GM19025 (cell line): ENCODE results near the gene ANKRD6.
"Not testable (repeated sequence)": the region's sequence is repeated elsewhere in the genome, so short reads cannot be mapped to it uniquely, and the experiment has no call there.

Experiments used
- ATAC-seq: cut with Tn5 transposase; IDR thresholded peaks from one replicate; pipeline ENCODE4 v1.9.1; 2021; ENCODE audit warnings: mild to moderate bottlenecking, low read depth, moderate library complexity; ENCODE audit not compliant: unreplicated experiment

The ANKRD6 gene

DNA sequence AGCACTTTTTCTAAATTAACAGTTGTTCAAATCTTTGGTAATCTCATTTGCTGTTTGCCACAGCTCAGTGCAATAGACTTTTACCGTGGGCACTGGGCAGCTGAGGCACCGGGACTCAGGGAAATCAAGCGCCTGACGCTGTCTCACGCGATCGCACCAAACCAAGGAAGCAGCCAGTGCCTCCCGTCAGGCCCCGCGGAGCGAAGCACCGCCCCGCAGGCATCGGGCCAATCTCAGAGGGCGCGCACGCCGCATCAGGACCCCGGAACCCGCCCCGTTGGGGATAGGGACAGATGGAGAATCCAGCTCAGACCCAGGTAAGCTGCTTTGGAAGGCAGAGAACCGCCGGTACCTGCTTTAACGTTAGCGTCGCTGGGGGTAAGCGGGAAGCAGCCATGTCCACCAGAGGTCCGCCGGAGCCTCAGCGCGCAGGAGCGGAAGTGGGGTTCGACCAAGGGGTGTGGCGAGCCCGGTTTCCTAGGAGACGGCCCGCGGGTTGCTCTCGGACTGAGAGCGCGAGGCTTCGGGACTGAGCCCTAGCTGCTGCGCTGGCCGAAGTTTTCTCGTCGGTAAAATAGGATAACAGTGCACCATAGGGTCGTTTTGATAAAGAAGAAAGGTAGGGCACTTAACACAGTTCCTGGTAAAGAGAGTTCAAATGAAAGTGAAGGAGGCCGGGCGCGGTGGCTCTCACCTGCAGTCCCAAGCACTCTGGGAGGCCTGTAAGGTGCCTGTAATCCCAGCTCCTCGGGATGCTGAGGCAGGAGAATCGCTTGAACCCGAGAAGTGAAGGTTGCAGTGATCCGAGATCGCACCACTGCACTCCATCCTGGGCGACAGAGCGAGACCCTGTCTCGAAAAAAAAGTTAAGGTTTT, 205.6 kb downstream of the ANKRD6 start, which contains the start of gene LYRM2:
Gene LYRM2 (minus strand): TSS at position 428 of the 876 bp plus-strand sequence. CDS start 31 bp downstream, at position 397.
- peak; percentile 98 for ATAC-seq

DNA sequence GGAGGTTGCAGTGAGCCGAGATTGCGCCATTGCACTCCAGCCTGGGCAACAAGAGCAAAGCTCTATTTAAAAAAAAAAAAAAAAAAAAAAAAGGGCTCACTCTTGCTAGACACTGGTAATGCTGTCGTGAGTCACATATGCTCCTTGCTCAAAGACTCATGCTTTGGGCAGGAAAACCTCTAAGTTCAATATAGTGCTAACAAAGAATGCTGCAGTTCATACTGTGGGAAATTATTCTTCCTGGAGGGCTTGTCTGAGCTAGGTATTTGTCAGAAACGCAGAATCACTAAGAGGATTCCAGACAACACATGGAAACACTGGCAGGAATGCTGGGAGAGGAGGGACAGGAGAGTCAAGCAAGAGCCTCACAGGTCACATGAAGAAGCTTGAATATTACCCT, 207.9 kb downstream of the ANKRD6 start:
- ATAC-seq = no peak

- not testable (repeated sequence) for ATAC-seq
These were observed 208.6 kb downstream of the ANKRD6 start for GRCh38 chr6:89641581-89641980.

DNA sequence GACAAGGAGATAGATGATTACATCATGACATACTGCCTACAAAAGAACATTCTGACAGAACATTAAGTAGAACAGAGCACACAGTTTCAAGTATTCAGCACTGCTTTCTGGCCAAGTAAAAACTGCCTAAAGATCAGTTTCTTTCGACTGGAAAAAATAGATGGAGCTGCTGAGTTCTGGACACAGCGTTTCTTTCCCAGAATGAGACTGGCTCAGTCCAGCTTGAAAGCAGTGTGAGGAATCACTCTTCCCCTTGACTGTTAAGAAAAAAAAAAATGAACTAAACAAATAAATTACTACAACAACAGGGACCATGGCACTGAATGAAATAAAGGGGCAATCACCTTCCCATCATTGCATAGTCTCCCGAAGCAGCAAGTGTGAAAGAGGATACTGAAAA, 210.0 kb downstream of the ANKRD6 start:
- no peak for ATAC-seq

GRCh38 chr6:89643406-89643805, 210.5 kb downstream of the ANKRD6 start:
- no peak for ATAC-seq

DNA sequence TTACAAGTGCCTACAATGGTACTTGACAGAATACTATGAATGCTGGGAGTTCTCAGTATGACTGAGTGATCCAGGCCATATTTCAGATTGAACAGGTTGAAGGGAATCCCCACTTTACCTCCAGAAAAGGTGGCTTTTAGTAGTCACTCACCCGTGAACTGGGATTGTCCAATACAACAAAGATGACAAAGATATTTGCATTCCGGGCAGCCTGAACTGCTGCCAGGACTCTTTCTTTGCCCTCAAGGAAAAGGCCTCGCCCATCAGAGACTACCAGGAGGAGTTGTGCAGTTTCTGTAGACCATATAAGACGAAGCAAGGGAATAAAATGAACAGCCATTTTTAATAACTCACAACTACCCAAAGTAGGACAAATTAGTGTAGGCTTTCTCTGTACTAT, 211.9 kb downstream of the ANKRD6 start:
- no peak for ATAC-seq

DNA sequence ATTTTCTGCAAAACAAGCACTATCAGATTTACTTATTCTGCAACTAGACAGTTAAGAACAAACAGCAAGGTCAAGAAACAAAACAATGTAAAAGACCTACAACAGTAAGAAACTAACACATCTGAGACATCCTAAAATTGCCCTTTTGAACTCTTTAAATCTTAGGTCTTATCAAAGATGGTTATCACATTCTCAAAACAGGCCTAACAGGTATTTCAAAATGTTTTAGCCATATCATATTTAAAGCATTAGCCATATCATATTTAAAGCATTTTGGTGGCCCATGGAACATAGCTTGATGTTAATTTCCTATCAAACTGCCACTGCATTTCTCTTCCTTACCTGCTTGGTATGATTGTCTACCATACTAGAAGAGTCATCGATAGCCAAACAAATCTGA, 216.7 kb downstream of the ANKRD6 start:
- no peak for ATAC-seq

DNA sequence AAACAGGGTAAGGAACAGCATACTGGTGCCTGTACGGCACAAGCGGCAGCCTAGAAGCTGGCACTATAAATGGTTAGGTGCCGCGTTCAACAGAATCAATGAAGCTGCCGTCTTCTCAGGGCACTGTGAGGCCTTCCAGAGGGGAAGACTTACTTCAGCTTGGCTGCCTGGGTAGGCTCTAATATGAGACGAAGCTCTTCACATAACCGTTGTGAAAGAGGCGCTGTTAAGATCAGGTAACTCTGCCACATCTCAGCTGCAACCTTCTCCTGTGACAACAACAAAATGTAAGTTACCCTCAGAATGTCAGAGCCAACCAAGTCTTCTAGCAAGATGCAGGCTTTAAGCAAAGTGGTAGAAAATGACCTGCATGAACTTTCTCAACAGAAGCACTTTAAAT, 217.6 kb downstream of the ANKRD6 start:
- no peak for ATAC-seq

DNA sequence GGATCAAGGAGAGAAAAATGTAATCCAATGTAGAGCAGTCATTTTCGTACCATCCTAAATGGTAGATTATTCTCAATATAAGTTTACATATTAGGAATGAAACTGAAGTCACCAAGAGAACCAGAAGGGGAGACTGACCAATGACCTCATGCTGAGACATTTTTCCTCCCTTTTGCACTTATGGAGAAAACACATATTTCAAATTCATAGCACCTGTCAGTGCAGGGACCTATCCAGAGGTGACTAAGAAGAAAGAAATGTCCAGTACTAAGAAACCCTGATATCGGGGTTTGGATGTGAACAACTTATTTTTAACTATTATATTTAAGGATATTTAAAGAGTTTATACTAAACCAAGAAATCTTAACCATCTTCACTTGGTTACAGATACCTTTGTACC, 222.2 kb downstream of the ANKRD6 start:
- no peak for ATAC-seq

- no peak for ATAC-seq
These were observed 224.7 kb downstream of the ANKRD6 start for GRCh38 chr6:89657445-89658158.

DNA sequence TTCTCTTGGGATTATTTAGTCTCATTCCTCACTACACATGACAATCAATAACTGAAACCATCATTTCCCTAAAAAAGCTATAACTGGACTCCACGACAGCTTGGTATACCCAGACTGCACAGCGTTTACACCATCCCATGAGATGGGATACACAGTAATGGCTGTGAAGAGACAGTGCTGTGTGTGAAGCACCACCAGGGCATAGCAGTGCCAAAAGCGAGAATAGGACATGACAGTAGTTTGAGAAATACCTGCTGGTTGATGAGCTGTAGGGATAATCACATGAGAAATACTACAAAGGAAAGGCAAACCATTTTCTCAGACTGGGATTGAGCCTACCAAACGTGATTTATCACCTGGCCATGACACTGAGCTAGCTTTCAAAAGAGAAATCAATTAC, 228.0 kb downstream of the ANKRD6 start:
- no peak for ATAC-seq

- ATAC-seq = no peak
These were observed 228.6 kb downstream of the ANKRD6 start for GRCh38 chr6:89661559-89661958.

DNA sequence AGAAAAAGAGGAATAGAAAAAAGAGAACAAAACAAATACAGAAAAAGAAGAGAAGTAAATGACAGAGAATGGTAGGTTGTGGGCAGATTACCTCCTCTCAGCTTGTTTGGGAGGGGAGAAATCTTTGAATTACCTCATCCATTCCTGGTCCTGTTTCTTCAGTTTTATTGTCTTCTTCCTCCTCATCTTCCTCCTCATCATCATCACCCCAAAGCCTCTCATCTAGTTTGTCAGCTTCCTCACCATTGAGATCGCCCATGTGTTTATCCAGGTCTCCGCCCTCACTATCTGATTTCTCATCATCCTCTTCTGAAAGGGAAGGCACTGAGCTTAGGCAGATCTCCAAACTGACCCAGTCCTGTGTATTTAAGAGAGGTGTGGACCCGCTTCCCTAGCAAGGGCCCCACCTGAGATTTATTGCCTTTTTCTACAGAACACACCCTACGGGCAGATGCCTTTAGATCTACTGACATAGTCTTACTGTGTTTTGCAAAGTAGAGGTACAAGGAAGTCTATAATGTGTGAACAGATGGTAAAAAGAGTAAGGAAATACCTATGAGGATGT, 229.8 kb downstream of the ANKRD6 start:
- no peak for ATAC-seq

- no peak for ATAC-seq
These were observed 235.1 kb downstream of the ANKRD6 start for GRCh38 chr6:89667872-89668556.

GRCh38 chr6:89669002-89669401, 236.1 kb downstream of the ANKRD6 start:
- ATAC-seq = no peak

- ATAC-seq = no peak
These were observed 238.1 kb downstream of the ANKRD6 start for GRCh38 chr6:89670935-89671565.

DNA sequence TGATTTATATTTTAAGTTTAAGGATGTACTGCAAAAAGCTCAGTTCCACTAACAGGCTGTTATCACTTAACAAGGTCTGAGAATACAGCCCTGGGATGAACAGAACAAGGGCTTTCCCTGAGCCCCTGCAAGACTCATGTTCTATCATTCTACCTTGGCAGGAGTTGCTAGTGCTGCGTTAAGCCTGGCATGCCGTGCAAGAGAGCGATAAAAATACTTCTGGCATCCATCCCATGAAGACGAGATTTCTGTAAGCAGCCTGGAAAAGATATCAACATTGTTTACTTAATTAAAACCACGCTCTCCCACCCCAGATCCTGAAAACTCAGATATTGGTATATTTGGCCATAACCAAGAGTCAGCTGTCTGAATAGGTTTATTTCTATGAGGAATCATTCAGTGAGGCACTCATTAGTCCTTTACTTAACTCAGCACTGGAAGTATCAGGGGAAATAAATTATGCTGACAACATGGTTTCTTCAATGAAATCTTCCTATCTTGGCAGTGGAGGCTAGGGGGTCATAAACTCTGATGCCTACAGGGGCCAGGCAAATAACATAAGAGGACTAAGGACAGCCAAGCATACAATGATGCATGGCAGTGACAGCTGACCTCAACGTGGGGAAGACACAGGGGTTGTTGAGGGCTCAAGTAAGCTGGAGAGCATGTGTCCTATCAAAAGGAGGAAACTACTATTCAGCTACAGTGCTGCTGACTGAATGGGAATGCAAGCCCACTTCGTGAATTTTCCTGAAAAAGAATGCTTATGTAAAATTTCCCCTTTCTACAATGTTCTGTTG, 243.2 kb downstream of the ANKRD6 start:
- no peak for ATAC-seq

DNA sequence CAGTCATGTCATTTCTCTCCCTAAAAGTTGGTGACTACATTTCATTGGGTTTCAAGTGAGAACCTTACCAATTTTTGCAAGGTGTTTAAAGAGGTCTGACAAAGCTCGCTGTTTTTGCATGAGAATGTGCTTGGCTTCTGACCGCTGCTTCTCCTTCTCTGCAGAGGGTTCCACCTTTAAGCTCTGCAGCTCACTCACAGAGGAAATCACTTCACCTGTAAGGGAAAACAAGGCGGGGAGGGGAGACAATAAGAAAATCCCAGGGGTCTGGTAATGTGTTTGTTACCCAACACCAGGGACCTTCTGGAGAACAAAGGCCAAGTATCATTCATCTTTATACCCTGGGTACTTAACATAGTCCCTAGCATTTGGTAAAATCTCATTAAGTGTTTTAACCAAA, 245.6 kb downstream of the ANKRD6 start:
- ATAC-seq = no peak
